ENCODE measurements around the gene RHOT2.

DNA sequence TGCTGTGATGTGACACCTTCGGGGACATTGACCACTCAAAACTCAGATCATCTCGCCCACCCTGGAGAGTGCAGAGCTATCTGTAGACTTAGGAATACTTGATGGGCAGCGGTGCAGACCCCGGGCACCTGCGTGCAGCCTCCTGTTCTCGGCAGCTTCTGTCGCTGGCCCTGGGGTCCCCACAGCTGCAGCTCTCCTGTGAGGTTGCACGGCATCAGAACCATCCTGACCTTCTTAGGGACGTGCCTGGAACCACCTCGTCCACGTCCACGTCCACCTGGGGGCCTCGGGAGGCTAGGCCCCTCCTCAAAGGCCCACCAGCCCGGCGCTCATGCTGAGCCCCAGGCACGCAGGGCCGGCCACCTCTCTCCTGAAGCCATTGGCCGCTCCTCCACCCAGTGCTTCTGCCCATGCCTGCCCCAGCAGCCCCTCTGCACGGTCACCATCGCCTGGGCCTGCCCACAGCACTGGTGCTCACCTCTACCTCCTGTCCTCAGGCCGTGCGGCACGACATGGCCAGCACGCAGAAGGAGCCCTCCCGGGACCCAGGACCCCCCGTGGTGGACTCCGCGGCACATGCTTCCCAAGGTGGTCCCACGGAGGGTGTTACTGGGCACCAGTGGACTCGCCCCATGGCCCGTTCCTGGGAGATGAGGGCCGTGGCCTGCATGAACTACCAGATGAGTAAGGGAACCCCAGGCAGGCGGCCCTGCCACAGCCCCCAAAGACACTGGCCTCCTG lies 39.4 kb upstream of the RHOT2 start:
- TF ChIP-seq, protein P1, sequence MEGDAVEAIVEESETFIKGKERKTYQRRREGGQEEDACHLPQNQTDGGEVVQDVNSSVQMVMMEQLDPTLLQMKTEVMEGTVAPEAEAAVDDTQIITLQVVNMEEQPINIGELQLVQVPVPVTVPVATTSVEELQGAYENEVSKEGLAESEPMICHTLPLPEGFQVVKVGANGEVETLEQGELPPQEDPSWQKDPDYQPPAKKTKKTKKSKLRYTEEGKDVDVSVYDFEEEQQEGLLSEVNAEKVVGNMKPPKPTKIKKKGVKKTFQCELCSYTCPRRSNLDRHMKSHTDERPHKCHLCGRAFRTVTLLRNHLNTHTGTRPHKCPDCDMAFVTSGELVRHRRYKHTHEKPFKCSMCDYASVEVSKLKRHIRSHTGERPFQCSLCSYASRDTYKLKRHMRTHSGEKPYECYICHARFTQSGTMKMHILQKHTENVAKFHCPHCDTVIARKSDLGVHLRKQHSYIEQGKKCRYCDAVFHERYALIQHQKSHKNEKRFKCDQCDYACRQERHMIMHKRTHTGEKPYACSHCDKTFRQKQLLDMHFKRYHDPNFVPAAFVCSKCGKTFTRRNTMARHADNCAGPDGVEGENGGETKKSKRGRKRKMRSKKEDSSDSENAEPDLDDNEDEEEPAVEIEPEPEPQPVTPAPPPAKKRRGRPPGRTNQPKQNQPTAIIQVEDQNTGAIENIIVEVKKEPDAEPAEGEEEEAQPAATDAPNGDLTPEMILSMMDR (conservative IDR thresholded peaks at IDR 0.05; ENCODE audit: low read depth, low read length): no peak
- no peak for TF ChIP-seq EZH2 (IDR thresholded peaks at IDR 0.05; ENCODE audit: borderline replicate concordance, low read depth, low read length, poor library complexity, severe bottlenecking)
